Glomerular endothelial cell (primary cell): ENCODE data around the gene MAPKAPK5. TPM values are rescaled to one million over a fixed set of nuclear protein-coding genes. Genes with fewer than 3 reads are reported as not detected.
A peak's percentile ranks its signal among the peaks of the same experiment; 100 is the strongest.
"Not testable (repeated sequence)": the region's sequence is repeated elsewhere in the genome, so short reads cannot be mapped to it uniquely, and the experiment has no call there.

Source experiments
- DNase-seq: peaks from one replicate; pipeline ENCODE4 v3.0.0-alpha.2; 2011; ENCODE audit warnings: low read depth, low spot score; ENCODE audit errors: extremely low read depth
- total RNA-seq: library from RNA; depleted of rRNA; stranded (reverse); fragments of >200 nt; gene quantifications from 2 replicates; pipeline ENCODE4 v1.2.3, GENCODE V29; 2015

The MAPKAPK5 gene
- total RNA-seq, 1 donor from 2014 or later, result 40.4 TPM

GRCh38 chr12:111873113-111873512 is 31.1 kb downstream of the MAPKAPK5 start:
- DNase-seq, result no peak

GRCh38 chr12:111881716-111882115 is 39.7 kb downstream of the MAPKAPK5 start:
- DNase-seq, result no peak

GRCh38 chr12:111886662-111887545 is 44.9 kb downstream of the MAPKAPK5 start:
- DNase-seq, result no peak

- no peak for DNase-seq
Measured at GRCh38 chr12:111887926-111888745, 46.1 kb downstream of the MAPKAPK5 start.

GRCh38 chr12:111893287-111893686 is 51.3 kb downstream of the MAPKAPK5 start:
- DNase-seq, result no peak

GRCh38 chr12:111894556-111894955 is 52.5 kb downstream of the MAPKAPK5 start:
- DNase-seq, result no peak

GRCh38 chr12:111901182-111901581 is 59.2 kb downstream of the MAPKAPK5 start:
- DNase-seq, result no peak

GRCh38 chr12:111904446-111904975 is 62.5 kb downstream of the MAPKAPK5 start:
- DNase-seq, result no peak

GRCh38 chr12:111905502-111905901 is 63.5 kb downstream of the MAPKAPK5 start:
- no peak for DNase-seq

GRCh38 chr12:111907740-111908139 is 65.7 kb downstream of the MAPKAPK5 start:
- DNase-seq, result no peak

- peak; percentile 34 for DNase-seq
Measured at GRCh38 chr12:111925171-111925570, 83.1 kb downstream of the MAPKAPK5 start.

- no peak for DNase-seq
Measured at GRCh38 chr12:111926631-111927030, 84.6 kb downstream of the MAPKAPK5 start.

- no peak for DNase-seq
Measured at GRCh38 chr12:111927346-111927745, 85.3 kb downstream of the MAPKAPK5 start.

- DNase-seq, result no peak
Measured at GRCh38 chr12:111932241-111932640, 90.2 kb downstream of the MAPKAPK5 start.

- DNase-seq, result no peak
Measured at GRCh38 chr12:111936869-111937268, 94.8 kb downstream of the MAPKAPK5 start.

GRCh38 chr12:111937429-111937828 is 95.4 kb downstream of the MAPKAPK5 start:
- no peak for DNase-seq

- peak; percentile 27 for DNase-seq
Measured at GRCh38 chr12:111942557-111942956, 100.5 kb downstream of the MAPKAPK5 start.

- no peak for DNase-seq
Measured at GRCh38 chr12:111943929-111944328, 101.9 kb downstream of the MAPKAPK5 start.

GRCh38 chr12:111950961-111951676 is 109.1 kb downstream of the MAPKAPK5 start:
- not testable (repeated sequence) for DNase-seq
